DND-41 (cell line): Measurements from ENCODE around the gene PHACTR1.

ENCODE experiments used
- ATAC-seq: fragments of 200-7000 bp; cut with Tn5 transposase; 3 replicates; pipeline ENCODE4 v1.9.1; 2021; ENCODE audit warnings: low read depth; ENCODE audit not compliant: insufficient read depth
- DNase-seq: peaks from one replicate; pipeline ENCODE4 v3.0.0-alpha.2; 2020
- H2AFZ ChIP-seq: 2 replicates; pipeline ENCODE4 v1.6.0; 2012; ENCODE audit warnings: low read depth, low read length
- H3K27ac ChIP-seq: 2 replicates; pipeline ENCODE4 v1.5.1; 2012; ENCODE audit warnings: low read length, inconsistent platforms
- H3K27me3 ChIP-seq: fragments of 200-600 bp; sonication (generic); 2 replicates; pipeline ENCODE4 v1.6.0; 2012; ENCODE audit warnings: low read length, mild to moderate bottlenecking, inconsistent platforms; ENCODE audit not compliant: insufficient read depth, poor library complexity
- H3K36me3 ChIP-seq: 2 replicates; pipeline ENCODE4 v1.5.1; 2012; ENCODE audit warnings: low read length, inconsistent platforms; ENCODE audit not compliant: insufficient read depth
- H3K4me1 ChIP-seq: 2 replicates; pipeline ENCODE4 v1.5.1; 2012; ENCODE audit warnings: mild to moderate bottlenecking, low read length; ENCODE audit not compliant: insufficient read depth
- H3K4me2 ChIP-seq: 2 replicates; pipeline ENCODE4 v1.6.0; 2012; ENCODE audit warnings: mild to moderate bottlenecking, moderate library complexity, low read length, inconsistent platforms; ENCODE audit not compliant: insufficient read depth
- H3K4me3 ChIP-seq, 2 experiments: fragments of 200-600 bp in 1 of 2; shearing (Covaris generic) in 1 of 2; 2 replicates each; pipeline ENCODE4 v1.5.1; 2012 to 2016; ENCODE audit warnings: inconsistent platforms in 2 of 2, low read length in 2 of 2, mild to moderate bottlenecking in 2 of 2, low read depth in 1 of 2, moderate library complexity in 1 of 2
- H3K79me2 ChIP-seq: 2 replicates; pipeline ENCODE4 v1.6.0; 2012; ENCODE audit warnings: low read length, inconsistent platforms; ENCODE audit not compliant: insufficient read depth
- H3K9ac ChIP-seq: 2 replicates; pipeline ENCODE4 v1.6.0; 2012; ENCODE audit warnings: low read depth, mild to moderate bottlenecking, inconsistent platforms, low read length, moderate library complexity
- H3K9me3 ChIP-seq: 2 replicates; pipeline ENCODE4 v1.5.1; 2012; ENCODE audit warnings: low read length, moderate library complexity, mild to moderate bottlenecking, inconsistent platforms; ENCODE audit not compliant: insufficient read depth, severe bottlenecking
- H4K20me1 ChIP-seq: 2 replicates; pipeline ENCODE4 v1.6.0; 2012; ENCODE audit warnings: low read length; ENCODE audit not compliant: insufficient read depth
- CTCF ChIP-seq: IDR thresholded peaks from 2 replicates; pipeline ENCODE4 v1.5.1; 2012; ENCODE audit warnings: borderline replicate concordance, low read length, moderate library complexity, mild to moderate bottlenecking; ENCODE audit not compliant: poor library complexity, severe bottlenecking; ENCODE audit errors: extremely low read depth
- EZH2 ChIP-seq: IDR thresholded peaks from 3 replicates; pipeline ENCODE4 v1.6.1; 2012; ENCODE audit warnings: borderline replicate concordance, low read depth, mild to moderate bottlenecking, moderate library complexity, low read length, inconsistent platforms; ENCODE audit not compliant: severe bottlenecking

PHACTR1 gene

GRCh38 chr6:12924911-12925310 lies 208.3 kb downstream of the PHACTR1 start:
- Histone ChIP-seq H3K4me2 (no peak overlapping the region), H3K27me3 (no peaks in the 10 kb centered on the region), H2AFZ (no peak overlapping the region), H3K36me3 (no peaks in the 10 kb centered on the region), H3K9me3 (no peaks in the 10 kb centered on the region), H4K20me1 (no peaks in the 10 kb centered on the region), H3K4me3 (no peak overlapping the region), H3K9ac (no peak overlapping the region), H3K27ac (no peak overlapping the region), H3K79me2 (no peaks in the 10 kb centered on the region), H3K4me1 (no peaks in the 10 kb centered on the region)
- ATAC-seq (no peak), DNase-seq (no peak)
- no peak for TF ChIP-seq EZH2

DNA sequence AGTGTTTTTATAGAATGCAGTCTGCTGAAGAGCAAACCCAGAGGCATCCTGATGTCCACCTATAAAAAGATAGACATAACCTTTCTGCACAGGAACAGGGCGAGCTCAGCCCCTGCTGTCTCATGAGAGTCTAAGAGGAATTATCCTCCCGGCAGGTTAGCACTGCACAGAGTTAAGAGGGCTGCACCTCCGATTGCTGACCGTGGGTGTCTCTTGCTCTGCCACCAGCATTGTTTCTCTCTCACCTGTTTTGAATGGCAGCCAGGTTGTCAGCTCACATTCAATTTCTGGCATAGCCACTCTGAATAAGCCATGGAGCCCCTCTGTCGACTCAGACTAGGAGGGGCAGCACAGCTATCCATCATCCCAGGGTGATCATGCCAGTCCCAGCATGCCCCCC lies 211.2 kb downstream of the PHACTR1 start:
- DNase-seq (no peak), ATAC-seq (no peak)
- Histone ChIP-seq H4K20me1 (no peaks in the 10 kb centered on the region), H3K4me3 (no peak overlapping the region), H3K9me3 (no peaks in the 10 kb centered on the region), H3K79me2 (no peaks in the 10 kb centered on the region), H3K4me2 (no peak overlapping the region), H3K36me3 (no peaks in the 10 kb centered on the region), H3K27ac (no peak overlapping the region), H3K9ac (no peak overlapping the region), H3K27me3 (no peaks in the 10 kb centered on the region), H3K4me1 (no peaks in the 10 kb centered on the region), H2AFZ (no peak overlapping the region)
- TF ChIP-seq CTCF (no peak), EZH2 (no peak)

DNA sequence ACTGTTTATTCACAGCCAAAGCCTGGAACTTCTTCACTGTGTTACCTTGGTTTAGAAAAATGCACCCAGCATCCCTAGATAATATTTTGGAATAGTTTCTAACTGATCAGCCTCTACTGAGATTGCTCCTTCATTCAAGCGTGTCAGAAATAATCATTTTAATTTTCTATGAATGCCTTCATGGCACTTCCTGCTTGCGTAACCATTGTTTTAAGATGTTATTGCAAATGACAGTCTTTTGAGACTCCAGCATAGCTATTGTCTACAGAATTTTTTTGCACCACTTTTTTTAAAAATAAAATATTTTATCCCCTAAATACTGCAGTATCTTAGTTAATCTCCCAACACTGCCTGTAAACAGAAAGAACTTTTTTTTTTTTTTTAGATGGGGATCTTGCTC lies 213.1 kb downstream of the PHACTR1 start:
- H3K4me3 ChIP-seq: no peak overlapping the region
- H3K4me2 ChIP-seq: no peak overlapping the region
- no peaks in the 10 kb centered on the region for H3K9me3 ChIP-seq
- H3K79me2 ChIP-seq: no peaks in the 10 kb centered on the region
- no peak overlapping the region for H3K27ac ChIP-seq
- no peak for TF ChIP-seq CTCF
- no peak for TF ChIP-seq EZH2
- DNase-seq (no peak), ATAC-seq (no peak)
- no peaks in the 10 kb centered on the region for H4K20me1 ChIP-seq
- no peaks in the 10 kb centered on the region for H3K4me1 ChIP-seq
- no peaks in the 10 kb centered on the region for H3K27me3 ChIP-seq
- H3K36me3 ChIP-seq: no peaks in the 10 kb centered on the region
- H2AFZ ChIP-seq: no peak overlapping the region
- H3K9ac ChIP-seq: no peak overlapping the region

DNA sequence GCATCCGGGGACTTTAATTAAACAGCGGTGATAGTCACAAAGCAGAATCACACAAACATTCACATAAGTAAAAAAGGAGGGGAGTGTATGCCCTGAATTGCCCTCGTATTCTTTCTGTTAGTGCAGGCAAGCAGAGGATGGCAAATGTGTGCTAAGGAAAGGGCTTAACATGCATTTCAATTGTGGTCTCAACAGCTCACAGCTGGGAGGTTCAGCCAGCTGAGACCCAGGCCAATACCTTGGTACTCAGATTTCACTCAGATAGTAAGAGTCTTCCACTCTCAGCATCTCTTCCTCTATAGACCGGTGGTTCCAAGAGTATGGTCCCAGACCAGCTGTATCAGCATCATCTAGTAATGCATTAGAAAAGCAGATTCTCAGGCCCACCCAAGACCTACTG lies 215.1 kb downstream of the PHACTR1 start:
- Histone ChIP-seq H3K36me3 (no peaks in the 10 kb centered on the region), H4K20me1 (no peaks in the 10 kb centered on the region), H2AFZ (no peak overlapping the region), H3K9me3 (no peaks in the 10 kb centered on the region), H3K27me3 (no peaks in the 10 kb centered on the region), H3K4me3 (no peak overlapping the region), H3K4me1 (no peaks in the 10 kb centered on the region), H3K27ac (no peak overlapping the region), H3K9ac (no peak overlapping the region), H3K4me2 (no peak overlapping the region), H3K79me2 (no peaks in the 10 kb centered on the region)
- TF ChIP-seq CTCF (no peak), EZH2 (no peak)
- no peak for DNase-seq
- ATAC-seq: no peak
